ENCODE measurements around the gene CNN2. TPM values are rescaled to one million over a fixed set of nuclear protein-coding genes. Genes with fewer than 3 reads are reported as not detected.

The CNN2 gene
- total and polyA plus RNA-seq, 4 donors, result 10.1 to 38.4 (median 26.8) TPM

DNA sequence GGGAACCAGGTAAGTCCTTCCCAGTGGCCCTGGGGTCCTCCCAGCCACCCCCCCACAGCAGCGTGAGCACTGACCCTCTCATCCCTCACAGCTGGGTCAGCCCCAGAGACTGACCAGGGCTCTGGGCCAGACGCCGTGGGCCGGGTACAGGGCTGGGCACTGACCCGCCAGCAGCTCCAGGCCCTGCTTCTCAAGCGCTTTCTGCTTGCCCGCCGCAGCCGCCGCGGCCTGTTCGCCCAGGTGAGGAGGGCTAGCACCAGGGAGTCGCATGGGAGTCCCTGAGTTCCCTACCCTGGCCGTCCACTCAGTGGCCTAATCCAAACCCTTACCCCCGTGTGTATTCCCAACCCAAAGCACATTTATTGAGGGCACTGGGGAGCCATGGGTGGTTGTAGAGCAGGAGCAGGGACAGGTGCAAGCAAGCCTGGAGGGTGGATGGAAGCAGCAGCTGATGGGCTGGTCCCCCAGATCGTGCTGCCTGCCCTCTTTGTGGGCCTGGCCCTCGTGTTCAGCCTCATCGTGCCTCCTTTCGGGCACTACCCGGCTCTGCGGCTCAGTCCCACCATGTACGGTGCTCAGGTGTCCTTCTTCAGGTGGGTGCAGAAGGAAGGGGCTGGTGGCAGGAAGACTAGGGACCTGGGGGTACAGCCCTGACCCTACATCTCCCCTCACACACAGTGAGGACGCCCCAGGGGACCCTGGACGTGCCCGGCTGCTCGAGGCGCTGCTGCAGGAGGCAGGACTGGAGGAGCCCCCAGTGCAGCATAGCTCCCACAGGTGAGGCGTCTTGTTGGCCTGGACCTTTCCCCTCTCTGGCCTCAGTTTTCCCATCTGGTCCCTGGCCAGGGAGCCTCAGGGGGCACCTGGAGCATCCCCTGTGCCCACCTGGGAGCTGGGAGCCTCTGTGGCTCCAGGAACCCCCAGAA lies 28.0 kb downstream of the CNN2 start:
- DNase-seq (ENCODE audit: low spot score), result no peak
- TF ChIP-seq NR2F2 (IDR thresholded peaks at IDR 0.05), result no peak
- TF ChIP-seq SP1 (IDR thresholded peaks at IDR 0.05), result no peak
- TF ChIP-seq, protein P1, sequence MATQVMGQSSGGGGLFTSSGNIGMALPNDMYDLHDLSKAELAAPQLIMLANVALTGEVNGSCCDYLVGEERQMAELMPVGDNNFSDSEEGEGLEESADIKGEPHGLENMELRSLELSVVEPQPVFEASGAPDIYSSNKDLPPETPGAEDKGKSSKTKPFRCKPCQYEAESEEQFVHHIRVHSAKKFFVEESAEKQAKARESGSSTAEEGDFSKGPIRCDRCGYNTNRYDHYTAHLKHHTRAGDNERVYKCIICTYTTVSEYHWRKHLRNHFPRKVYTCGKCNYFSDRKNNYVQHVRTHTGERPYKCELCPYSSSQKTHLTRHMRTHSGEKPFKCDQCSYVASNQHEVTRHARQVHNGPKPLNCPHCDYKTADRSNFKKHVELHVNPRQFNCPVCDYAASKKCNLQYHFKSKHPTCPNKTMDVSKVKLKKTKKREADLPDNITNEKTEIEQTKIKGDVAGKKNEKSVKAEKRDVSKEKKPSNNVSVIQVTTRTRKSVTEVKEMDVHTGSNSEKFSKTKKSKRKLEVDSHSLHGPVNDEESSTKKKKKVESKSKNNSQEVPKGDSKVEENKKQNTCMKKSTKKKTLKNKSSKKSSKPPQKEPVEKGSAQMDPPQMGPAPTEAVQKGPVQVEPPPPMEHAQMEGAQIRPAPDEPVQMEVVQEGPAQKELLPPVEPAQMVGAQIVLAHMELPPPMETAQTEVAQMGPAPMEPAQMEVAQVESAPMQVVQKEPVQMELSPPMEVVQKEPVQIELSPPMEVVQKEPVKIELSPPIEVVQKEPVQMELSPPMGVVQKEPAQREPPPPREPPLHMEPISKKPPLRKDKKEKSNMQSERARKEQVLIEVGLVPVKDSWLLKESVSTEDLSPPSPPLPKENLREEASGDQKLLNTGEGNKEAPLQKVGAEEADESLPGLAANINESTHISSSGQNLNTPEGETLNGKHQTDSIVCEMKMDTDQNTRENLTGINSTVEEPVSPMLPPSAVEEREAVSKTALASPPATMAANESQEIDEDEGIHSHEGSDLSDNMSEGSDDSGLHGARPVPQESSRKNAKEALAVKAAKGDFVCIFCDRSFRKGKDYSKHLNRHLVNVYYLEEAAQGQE (IDR thresholded peaks at IDR 0.05), result no peak
- no peak for TF ChIP-seq RAD21 (IDR thresholded peaks at IDR 0.05)
- no peak for TF ChIP-seq FOXA1 (IDR thresholded peaks at IDR 0.05)
- no peak for TF ChIP-seq FOXA2 (IDR thresholded peaks at IDR 0.05)
- TF ChIP-seq, protein P2, sequence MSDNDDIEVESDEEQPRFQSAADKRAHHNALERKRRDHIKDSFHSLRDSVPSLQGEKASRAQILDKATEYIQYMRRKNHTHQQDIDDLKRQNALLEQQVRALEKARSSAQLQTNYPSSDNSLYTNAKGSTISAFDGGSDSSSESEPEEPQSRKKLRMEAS (IDR thresholded peaks at IDR 0.05), result no peak
- TF ChIP-seq HNF4G (IDR thresholded peaks at IDR 0.05), result no peak
- no peak for TF ChIP-seq HNF4A (conservative IDR thresholded peaks at IDR 0.05)
- TF ChIP-seq, protein P3, sequence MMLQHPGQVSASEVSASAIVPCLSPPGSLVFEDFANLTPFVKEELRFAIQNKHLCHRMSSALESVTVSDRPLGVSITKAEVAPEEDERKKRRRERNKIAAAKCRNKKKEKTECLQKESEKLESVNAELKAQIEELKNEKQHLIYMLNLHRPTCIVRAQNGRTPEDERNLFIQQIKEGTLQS (IDR thresholded peaks at IDR 0.05), result no peak
- no peak for TF ChIP-seq YY1 (IDR thresholded peaks at IDR 0.05)
- H3K27ac ChIP-seq (ENCODE audit: low read depth in 1 of 2, low read length in 2 of 2), result no peak overlapping the region
- H3K4me3 ChIP-seq (ENCODE audit: low read depth in 1 of 3, low read length in 3 of 3), result no peak overlapping the region
- WGBS, result 98% methylated on average over 28 of the region's 28 CpGs
- H3K4me1 ChIP-seq (ENCODE audit: control insufficient read depth in 4 of 4, insufficient read depth in 4 of 4, low read length in 3 of 4), result no peaks in the 10 kb centered on the region
- H3K9ac ChIP-seq (ENCODE audit: low read depth in 1 of 2, low read length in 2 of 2), result no peak overlapping the region
- no peaks in the 10 kb centered on the region for H3K36me3 ChIP-seq (ENCODE audit: control insufficient read depth in 4 of 4, insufficient read depth in 3 of 4, low read depth in 1 of 4, low read length in 3 of 4)
- peaks cover 0 to 13% (median 0%) of the 10 kb centered on the region in 4 donors for H3K9me3 ChIP-seq (ENCODE audit: control insufficient read depth in 4 of 4, low read length in 3 of 4)
- H3K27me3 ChIP-seq (ENCODE audit: control insufficient read depth in 4 of 4, insufficient read depth in 4 of 4, low read length in 3 of 4), result no peaks in the 10 kb centered on the region

DNA sequence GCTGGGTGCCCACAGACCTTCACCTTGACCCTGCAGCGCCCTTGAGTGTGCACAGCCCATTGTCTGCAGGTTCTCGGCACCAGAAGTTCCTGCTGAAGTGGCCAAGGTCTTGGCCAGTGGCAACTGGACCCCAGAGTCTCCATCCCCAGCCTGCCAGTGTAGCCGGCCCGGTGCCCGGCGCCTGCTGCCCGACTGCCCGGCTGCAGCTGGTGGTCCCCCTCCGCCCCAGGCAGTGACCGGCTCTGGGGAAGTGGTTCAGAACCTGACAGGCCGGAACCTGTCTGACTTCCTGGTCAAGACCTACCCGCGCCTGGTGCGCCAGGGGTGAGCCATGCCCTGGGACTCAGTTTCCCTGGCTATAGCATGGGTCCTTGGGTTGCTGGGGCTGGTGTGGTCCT lies 28.6 kb downstream of the CNN2 start:
- no peaks in the 10 kb centered on the region for H3K36me3 ChIP-seq (ENCODE audit: control insufficient read depth in 4 of 4, insufficient read depth in 3 of 4, low read depth in 1 of 4, low read length in 3 of 4)
- no peak for TF ChIP-seq TAF1 (conservative IDR thresholded peaks at IDR 0.05)
- TF ChIP-seq, protein P2 (IDR thresholded peaks at IDR 0.05), result no peak
- TF ChIP-seq YY1 (IDR thresholded peaks at IDR 0.05), result no peak
- TF ChIP-seq, protein P4, sequence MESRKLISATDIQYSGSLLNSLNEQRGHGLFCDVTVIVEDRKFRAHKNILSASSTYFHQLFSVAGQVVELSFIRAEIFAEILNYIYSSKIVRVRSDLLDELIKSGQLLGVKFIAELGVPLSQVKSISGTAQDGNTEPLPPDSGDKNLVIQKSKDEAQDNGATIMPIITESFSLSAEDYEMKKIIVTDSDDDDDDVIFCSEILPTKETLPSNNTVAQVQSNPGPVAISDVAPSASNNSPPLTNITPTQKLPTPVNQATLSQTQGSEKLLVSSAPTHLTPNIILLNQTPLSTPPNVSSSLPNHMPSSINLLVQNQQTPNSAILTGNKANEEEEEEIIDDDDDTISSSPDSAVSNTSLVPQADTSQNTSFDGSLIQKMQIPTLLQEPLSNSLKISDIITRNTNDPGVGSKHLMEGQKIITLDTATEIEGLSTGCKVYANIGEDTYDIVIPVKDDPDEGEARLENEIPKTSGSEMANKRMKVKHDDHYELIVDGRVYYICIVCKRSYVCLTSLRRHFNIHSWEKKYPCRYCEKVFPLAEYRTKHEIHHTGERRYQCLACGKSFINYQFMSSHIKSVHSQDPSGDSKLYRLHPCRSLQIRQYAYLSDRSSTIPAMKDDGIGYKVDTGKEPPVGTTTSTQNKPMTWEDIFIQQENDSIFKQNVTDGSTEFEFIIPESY (IDR thresholded peaks at IDR 0.05), result no peak
- TF ChIP-seq NR2F2 (IDR thresholded peaks at IDR 0.05), result no peak
- no peak for DNase-seq (ENCODE audit: low spot score)

More for the DNA sequence above, 28.6 kb downstream of the CNN2 start:
- Histone ChIP-seq H3K4me1 (ENCODE audit: control insufficient read depth in 4 of 4, insufficient read depth in 4 of 4, low read length in 3 of 4) (no peaks in the 10 kb centered on the region), H3K27me3 (ENCODE audit: control insufficient read depth in 4 of 4, insufficient read depth in 4 of 4, low read length in 3 of 4) (no peaks in the 10 kb centered on the region), H3K27ac (ENCODE audit: low read depth in 1 of 2, low read length in 2 of 2) (no peak overlapping the region), H3K9me3 (ENCODE audit: control insufficient read depth in 4 of 4, low read length in 3 of 4) (peaks cover 0 to 13% (median 0%) of the 10 kb centered on the region in 4 donors), H3K9ac (ENCODE audit: low read depth in 1 of 2, low read length in 2 of 2) (no peak overlapping the region), H3K4me3 (ENCODE audit: low read depth in 1 of 3, low read length in 3 of 3) (no peak overlapping the region)
- WGBS, result 94% methylated on average over 14 of the region's 14 CpGs

All from liver (tissue), 9 donors.